A549 treated with DMSO at 1 μM for 4 hours (cell line): ENCODE results near the gene GSTO2. TPM values are rescaled to one million over a fixed set of nuclear protein-coding genes. Genes with fewer than 3 reads are reported as not detected.

Source experiments
- total RNA-seq: library from RNA; stranded (reverse); fragments of 200-300 nt; extraction: Qiagen RNA extraction; gene quantifications from 5 replicates; pipeline ENCODE4 v1.2.3, GENCODE V29; 2022; ENCODE audit warnings: low read depth

The GSTO2 gene
- 1.7 to 3.5 TPM (median 2.5 TPM) in 5 replicates for total RNA-seq

GRCh38 chr10:104268713-104269645 is at the start of gene GSTO2:
GSTO2 (plus strand) TSS chr10:104269184; CDS start chr10:104274916, 5,732 bp downstream.

GRCh38 chr10:104231784-104232612 is 37.0 kb upstream of the GSTO2 start, which contains the start of gene CFAP43:
CFAP43 (minus strand) TSS chr10:104232364; CDS start chr10:104232246, 118 bp downstream.

GRCh38 chr10:104254493-104255310 is 14.3 kb upstream of the GSTO2 start, which contains the start of gene GSTO1:
GSTO1 (plus strand) TSS chr10:104254892; CDS start chr10:104254929, 37 bp downstream.

GRCh38 chr10:104337985-104338735 is 69.2 kb downstream of the GSTO2 start, which contains the start of gene ITPRIP:
ITPRIP (minus strand) TSS chr10:104338465; CDS start chr10:104316051, 22,414 bp downstream.

GRCh38 chr10:104353325-104354048 is 84.5 kb downstream of the GSTO2 start, which contains the start of gene CFAP58:
CFAP58 (plus strand) TSS chr10:104353833; CDS start chr10:104353898, 65 bp downstream.

Other genes starting within 250 kb of the GSTO2 start
- 1.8 to 3.2 TPM (median 2.5 TPM) in 5 replicates for gene COL17A1, start 183.3 kb upstream of the GSTO2 start, total RNA-seq
- 16.9 to 20.6 TPM (median 18.2 TPM) in 5 replicates for gene SFR1, start 147.0 kb upstream of the GSTO2 start, total RNA-seq
- gene CFAP43, start 36.8 kb upstream of the GSTO2 start, total RNA-seq: 0.16 to 0.28 TPM (median 0.21 TPM) in 5 replicates
- gene GSTO1, start 14.3 kb upstream of the GSTO2 start, total RNA-seq: 226 to 283 TPM (median 261 TPM) in 5 replicates
- gene ITPRIP, start 69.3 kb downstream of the GSTO2 start, total RNA-seq: 66.4 to 81.7 TPM (median 75.1 TPM) in 5 replicates
- gene CFAP58, start 84.6 kb downstream of the GSTO2 start, total RNA-seq: 0.07 to 0.28 TPM (median 0.11 TPM) in 5 replicates